Omental fat pad (tissue), 4 donors: ENCODE results near the gene CT47B1. TPM values are rescaled to one million over a fixed set of nuclear protein-coding genes. Genes with fewer than 3 reads are reported as not detected.
"Not testable (repeated sequence)": the region's sequence is repeated elsewhere in the genome, so short reads cannot be mapped to it uniquely, and the experiment has no call there.

Experiments
- ATAC-seq: fragments of 150-250 bp; one replicate; pipeline ENCODE4 v1.9.1; 2016; ENCODE audit warnings: mild to moderate bottlenecking, moderate library complexity; ENCODE audit not compliant: low FRiP score
- DNase-seq: peaks from one replicate; pipeline ENCODE4 v3.0.0-alpha.2; 2019; ENCODE audit warnings: low spot score
- total RNA-seq, 4 donors: library from RNA; depleted of rRNA; stranded (reverse); fragments of >200 nt; gene quantifications; one replicate each; pipeline ENCODE4 v1.1.0, GENCODE V29; 2016
- TF ChIP-seq, protein P1 (sequence below), 3 donors: fragments of 450-650 bp; IDR thresholded peaks; one replicate each; pipeline ENCODE4 v1.5.1; 2016 to 2017; ENCODE audit warnings: antibody characterized with exemption in 3 of 3, mild to moderate bottlenecking in 3 of 3, moderate library complexity in 2 of 3

Gene CT47B1
- total RNA-seq, result not detected

DNA sequence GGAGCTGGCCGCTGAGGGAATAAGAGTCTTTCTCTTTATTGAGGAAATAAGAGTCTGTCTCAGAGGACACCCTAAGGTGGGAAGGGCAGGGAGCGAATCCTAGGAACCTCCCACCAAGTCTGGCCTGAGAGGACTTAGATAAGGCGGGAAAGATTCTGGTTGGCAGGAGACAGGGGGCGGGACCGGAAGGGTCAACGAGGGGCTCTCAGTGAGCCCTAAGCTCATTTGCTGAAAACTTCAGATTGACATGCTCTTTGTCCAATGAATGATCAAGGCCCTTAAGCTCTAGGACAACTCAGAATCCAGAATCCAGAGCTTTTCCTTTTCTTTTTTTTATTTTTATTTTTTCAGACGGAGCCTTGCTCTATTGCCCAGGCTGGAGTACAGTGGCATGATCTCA lies at the start of gene CT47B1:
TSS of gene CT47B1 (minus strand) at position 101 of the 400 bp plus-strand sequence. CDS start 196 bp downstream, outside the sequence.
- not testable (repeated sequence) for DNase-seq, ATAC-seq

DNA sequence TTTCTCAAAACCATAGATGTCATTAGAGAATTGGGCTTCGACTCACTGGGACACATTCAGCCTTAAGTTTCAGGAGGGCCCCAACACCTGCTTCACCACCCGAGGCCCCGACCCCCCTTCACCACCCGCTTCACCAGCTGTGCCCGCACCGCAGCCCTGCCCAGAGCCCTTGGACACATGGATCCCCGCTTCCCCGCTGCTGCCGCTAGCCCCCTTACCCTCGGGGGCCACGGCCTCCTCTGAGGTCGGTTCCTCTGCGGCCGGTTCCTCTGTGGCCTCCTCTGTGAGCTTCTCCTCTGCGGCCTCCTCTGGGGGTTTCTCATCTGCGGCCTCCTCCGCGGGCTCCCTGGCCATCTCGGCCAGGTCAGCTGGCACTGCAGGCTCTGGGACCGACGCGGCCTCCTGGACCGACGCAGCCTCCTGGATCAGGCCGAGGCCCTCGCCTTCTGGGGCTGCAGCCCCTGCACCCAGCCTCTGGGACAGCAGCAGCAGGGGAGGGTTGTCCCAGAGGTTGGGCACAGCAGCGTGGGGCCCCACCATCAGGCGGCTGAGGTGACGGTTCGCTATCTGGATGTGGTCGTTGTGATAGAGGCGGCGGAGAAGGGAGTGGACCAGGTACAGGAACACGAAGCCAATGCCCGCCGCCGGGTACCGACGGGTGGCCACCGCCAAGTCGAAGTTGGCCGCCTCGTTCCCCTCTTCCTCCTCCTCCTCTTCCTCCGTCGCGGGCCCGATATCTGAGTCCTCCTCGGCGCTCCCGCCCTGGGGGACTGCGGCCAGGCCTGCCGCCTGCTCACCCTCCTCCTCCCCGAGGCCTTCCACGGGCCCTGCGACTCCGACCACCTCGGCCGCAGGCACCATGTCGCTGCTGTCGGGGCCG lies 748 bp downstream of the CT47B1 start:
- ATAC-seq, result no peak
- TF ChIP-seq, protein P1, sequence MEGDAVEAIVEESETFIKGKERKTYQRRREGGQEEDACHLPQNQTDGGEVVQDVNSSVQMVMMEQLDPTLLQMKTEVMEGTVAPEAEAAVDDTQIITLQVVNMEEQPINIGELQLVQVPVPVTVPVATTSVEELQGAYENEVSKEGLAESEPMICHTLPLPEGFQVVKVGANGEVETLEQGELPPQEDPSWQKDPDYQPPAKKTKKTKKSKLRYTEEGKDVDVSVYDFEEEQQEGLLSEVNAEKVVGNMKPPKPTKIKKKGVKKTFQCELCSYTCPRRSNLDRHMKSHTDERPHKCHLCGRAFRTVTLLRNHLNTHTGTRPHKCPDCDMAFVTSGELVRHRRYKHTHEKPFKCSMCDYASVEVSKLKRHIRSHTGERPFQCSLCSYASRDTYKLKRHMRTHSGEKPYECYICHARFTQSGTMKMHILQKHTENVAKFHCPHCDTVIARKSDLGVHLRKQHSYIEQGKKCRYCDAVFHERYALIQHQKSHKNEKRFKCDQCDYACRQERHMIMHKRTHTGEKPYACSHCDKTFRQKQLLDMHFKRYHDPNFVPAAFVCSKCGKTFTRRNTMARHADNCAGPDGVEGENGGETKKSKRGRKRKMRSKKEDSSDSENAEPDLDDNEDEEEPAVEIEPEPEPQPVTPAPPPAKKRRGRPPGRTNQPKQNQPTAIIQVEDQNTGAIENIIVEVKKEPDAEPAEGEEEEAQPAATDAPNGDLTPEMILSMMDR (IDR thresholded peaks at IDR 0.05), result no peak
- DNase-seq, result no peak

GRCh38 chrX:120857240-120857639 lies 18.4 kb downstream of the CT47B1 start:
- no peak for DNase-seq
- TF ChIP-seq, protein P1 (IDR thresholded peaks at IDR 0.05), result no peak
- ATAC-seq, result no peak

DNA sequence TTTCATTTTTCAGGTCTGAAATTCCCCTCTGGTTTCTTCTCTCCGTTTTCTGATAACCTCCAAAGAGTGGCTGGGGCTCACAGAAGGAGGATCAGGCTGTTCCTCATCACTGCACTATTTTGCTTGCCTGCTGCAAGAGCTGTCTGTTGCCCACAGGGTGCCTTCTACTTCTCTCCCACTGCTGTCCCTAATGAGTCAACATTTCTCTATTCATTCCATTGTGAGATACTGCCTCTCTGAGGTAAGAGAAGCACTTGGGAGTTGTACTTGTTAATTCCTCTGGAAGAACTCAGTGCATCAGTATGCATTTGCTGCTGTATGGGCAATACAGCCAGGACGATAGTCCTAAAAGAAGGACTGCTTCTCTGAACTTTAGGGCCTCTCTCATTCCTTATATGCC lies 34.8 kb downstream of the CT47B1 start:
- ATAC-seq (no peak), DNase-seq (no peak)
- TF ChIP-seq, protein P1 (IDR thresholded peaks at IDR 0.05), result no peak

- TF ChIP-seq, protein P1 (IDR thresholded peaks at IDR 0.05), result no peak
- ATAC-seq (no peak), DNase-seq (no peak)
Observed at GRCh38 chrX:120839491-120839890, 36.2 kb downstream of the CT47B1 start.

- not testable (repeated sequence) for ATAC-seq
Observed at GRCh38 chrX:120827213-120827612, 48.5 kb downstream of the CT47B1 start.

GRCh38 chrX:120825146-120825545 lies 50.5 kb downstream of the CT47B1 start:
- no peak for DNase-seq
- TF ChIP-seq, protein P1 (IDR thresholded peaks at IDR 0.05), result no peak
- no peak for ATAC-seq

More at GRCh38 chrX:120827213-120827612, 48.5 kb downstream of the CT47B1 start:
- DNase-seq, result not testable (repeated sequence)

- no peak for ATAC-seq
- TF ChIP-seq, protein P1 (IDR thresholded peaks at IDR 0.05), result no peak
- DNase-seq, result no peak
Observed at GRCh38 chrX:120824021-120824420, 51.6 kb downstream of the CT47B1 start.
